A549 (cell line): Measurements from ENCODE around the gene NRG3. TPM values are rescaled to one million over a fixed set of nuclear protein-coding genes. Genes with fewer than 3 reads are reported as not detected.
"Not testable (repeated sequence)": the region's sequence is repeated elsewhere in the genome, so short reads cannot be mapped to it uniquely, and the experiment has no call there.

Experiments
- ATAC-seq, 2 experiments: fragments of 200-7000 bp in 1 of 2; fragments of >200 bp in 1 of 2; cut with Nextera tagmentation in 1 of 2; cut with Tn5 transposase in 1 of 2; 3 replicates each; pipeline versions ENCODE4 v1.8.0 to v1.9.1; 2018 to 2020; ENCODE audit warnings: mild to moderate bottlenecking in 1 of 2, moderate library complexity in 1 of 2
- CTCF ChIA-PET: fragments of 300-600 bp; sonication (Branson Sonifier 250); formaldehyde crosslinking; extraction: SDS; loops from one replicate; lab custom pipeline; 2021; ENCODE audit warnings: antibody characterized with exemption, inconsistent platforms; lab: Yijun Ruan, JAX
- POLR2A ChIA-PET: fragments of 350-600 bp; formaldehyde crosslinking; extraction: SDS; loops from one replicate; lab custom pipeline; 2021; ENCODE audit warnings: antibody characterized with exemption, inconsistent platforms; lab: Yijun Ruan, JAX
- DNase-seq, 2 experiments: peaks; one replicate each; pipeline versions ENCODE4 v3.0.0 to v3.0.0-alpha.2; 2011 to 2016; ENCODE audit warnings: low read depth in 1 of 2, low spot score in 1 of 2
- FAIRE-seq: peaks from 2 replicates; lab custom pipeline; 2011; peaks lifted over from hg19 to GRCh38; lab: Jason Lieb, UNC
- H3K27ac ChIP-seq, 2 experiments: fragments of >200 bp; sonication (Bioruptor Twin); formaldehyde crosslinking; 3 replicates each; pipeline ENCODE4 v1.5.1; 2016 to 2017
- H3K4me1 ChIP-seq: fragments of >200 bp; sonication (Bioruptor Twin); formaldehyde crosslinking; 3 replicates; pipeline ENCODE4 v1.6.1; 2016
- H3K4me2 ChIP-seq: fragments of >200 bp; sonication (Bioruptor Twin); formaldehyde crosslinking; 3 replicates; pipeline ENCODE4 v1.6.1; 2016
- H3K4me3 ChIP-seq: fragments of >200 bp; sonication (Bioruptor Twin); formaldehyde crosslinking; 3 replicates; pipeline ENCODE4 v1.5.1; 2016
- H3K9me3 ChIP-seq: fragments of >200 bp; sonication (Bioruptor Twin); formaldehyde crosslinking; 3 replicates; pipeline ENCODE4 v1.6.1; 2016
- ATOH8 ChIP-seq: fragments of 250-450 bp; sonication (Bioruptor Pico); IDR thresholded peaks from 2 replicates; pipeline ENCODE4 v1.5.0; 2020; ENCODE audit warnings: low read depth, mild to moderate bottlenecking, moderate library complexity
- CBX2 ChIP-seq: fragments of 200-600 bp; sonication (generic); IDR thresholded peaks from 2 replicates; pipeline ENCODE4 v1.6.1; 2016; ENCODE audit warnings: low read depth, mild to moderate bottlenecking, borderline replicate concordance
- CBX8 ChIP-seq: fragments of 200-600 bp; sonication (generic); IDR thresholded peaks from 2 replicates; pipeline ENCODE4 v1.6.1; 2016
- CHD4 ChIP-seq: fragments of 200-600 bp; sonication (generic); IDR thresholded peaks from 2 replicates; pipeline ENCODE4 v1.6.1; 2016; ENCODE audit warnings: antibody characterized with exemption, mild to moderate bottlenecking, borderline replicate concordance
- E2F6 ChIP-seq: IDR thresholded peaks from 2 replicates; pipeline ENCODE4 v1.6.1; 2012; ENCODE audit warnings: low read depth, borderline replicate concordance
- EHMT2 ChIP-seq: fragments of 200-600 bp; sonication (generic); IDR thresholded peaks from 2 replicates; pipeline ENCODE4 v1.6.1; 2016; ENCODE audit warnings: antibody characterized with exemption, low read depth, mild to moderate bottlenecking, moderate library complexity
- EP300 ChIP-seq, 2 experiments: fragments of >200 bp; sonication (Bioruptor Twin); formaldehyde crosslinking; IDR thresholded peaks; 2 replicates in 1 of 2; 3 replicates in 1 of 2; pipeline ENCODE4 v1.6.1; 2016 to 2017
- FOSL2 ChIP-seq, 2 experiments: fragments of 450-650 bp in 1 of 2; fragments of >200 bp in 1 of 2; sonication (Bioruptor Twin) in 1 of 2; formaldehyde crosslinking; IDR thresholded peaks; 2 replicates each; pipeline versions ENCODE4 v1.5.0 to v1.6.1; 2016 to 2020; ENCODE audit warnings: mild to moderate bottlenecking in 1 of 2, moderate library complexity in 1 of 2
- KDM5A ChIP-seq: fragments of 200-600 bp; sonication (generic); IDR thresholded peaks from 2 replicates; pipeline ENCODE4 v1.6.1; 2016; ENCODE audit warnings: antibody characterized with exemption, mild to moderate bottlenecking
- MAFK ChIP-seq: fragments of 450-650 bp; IDR thresholded peaks from 2 replicates; pipeline ENCODE4 v1.6.1; 2014; ENCODE audit not compliant: partially characterized antibody
- NFE2L2 ChIP-seq: fragments of 150-350 bp; conservative IDR thresholded peaks from 2 replicates; pipeline ENCODE4 v1.6.1; 2014; ENCODE audit warnings: low read length
- NPAS2 ChIP-seq: fragments of 250-450 bp; sonication (Bioruptor Pico); IDR thresholded peaks from 2 replicates; pipeline ENCODE4 v1.8.0; 2022; ENCODE audit warnings: mild to moderate bottlenecking, moderate library complexity, borderline replicate concordance
- REST ChIP-seq: fragments of 200-600 bp; sonication (generic); IDR thresholded peaks from 2 replicates; pipeline ENCODE4 v1.6.1; 2016; ENCODE audit warnings: antibody characterized with exemption, mild to moderate bottlenecking, moderate library complexity
- RFX5 ChIP-seq: fragments of 450-650 bp; IDR thresholded peaks from 2 replicates; pipeline ENCODE4 v1.7.1; 2014; ENCODE audit warnings: antibody characterized with exemption, mild to moderate bottlenecking, moderate library complexity
- RNF2 ChIP-seq: fragments of 200-600 bp; sonication (generic); IDR thresholded peaks from 2 replicates; pipeline ENCODE4 v1.6.1; 2016; ENCODE audit warnings: low read depth, mild to moderate bottlenecking, antibody characterized with exemption, moderate library complexity, borderline replicate concordance
- SMC3 ChIP-seq: fragments of >200 bp; sonication (Bioruptor Twin); formaldehyde crosslinking; IDR thresholded peaks from 3 replicates; pipeline ENCODE4 v1.6.1; 2018; ENCODE audit warnings: inconsistent platforms
- TFCP2L1 ChIP-seq: fragments of 250-450 bp; sonication (Bioruptor Pico); IDR thresholded peaks from 2 replicates; pipeline ENCODE4 v1.5.0; 2021; ENCODE audit warnings: mild to moderate bottlenecking
- ZSCAN20 ChIP-seq: fragments of 250-450 bp; sonication (Bioruptor Pico); IDR thresholded peaks from 2 replicates; pipeline ENCODE4 v1.8.0; 2022; ENCODE audit warnings: mild to moderate bottlenecking, moderate library complexity
- WGBS: methylation state at CpG from one replicate; pipeline ENCODE4 v1.1.6; 2017; ENCODE audit errors: missing lambda C conversion rate; 5-methylcytosine and 5-hydroxymethylcytosine counted together
- polyA plus RNA-seq, 4 experiments: library from polyadenylated mRNA; depleted of rRNA in 3 of 4; stranded (reverse); fragments of >200 nt; fragmentation: RNase III in 1 of 4; extraction: RNeasy Plus Mini Kit Qiagen cat#74134 plus additional on column Dnase treatment in 1 of 4; gene quantifications; 2 replicates in 3 of 4; 3 replicates in 1 of 4; pipeline ENCODE4 v1.2.3, GENCODE V29; 2011 to 2017

The NRG3 gene
- polyA plus RNA-seq, 2 of the 4 experiments (the other 2 are of a cell fraction) = not detected

- TF ChIP-seq ATOH8 (CRISPR knock-in tag) = no peak
- no peak for TF ChIP-seq KDM5A
- TF ChIP-seq RNF2 = no peak
- TF ChIP-seq FOSL2 (IDR thresholded peaks at IDR 0.05) = no peak
- TF ChIP-seq FOSL2 (CRISPR knock-in tag; IDR thresholded peaks at IDR 0.05) = no peak
- TF ChIP-seq CHD4 = no peak
- no peak for TF ChIP-seq ZSCAN20 (CRISPR knock-in tag)
- TF ChIP-seq CBX2 = no peak
- no peak for TF ChIP-seq CBX8
- TF ChIP-seq TFCP2L1 = no peak
- TF ChIP-seq NFE2L2 = no peak
- TF ChIP-seq SMC3 = no peak
- TF ChIP-seq, all 56 proteins: peak for 0
Measured at GRCh38 chr10:82953909-82954308, 1078.9 kb downstream of the NRG3 start (continued).

GRCh38 chr10:82960421-82961060, 1085.5 kb downstream of the NRG3 start:
- DNase-seq, H3K4me3 ChIP-seq, H3K4me1 ChIP-seq, H3K27ac ChIP-seq, H3K9me3 ChIP-seq, FAIRE-seq, H3K4me2 ChIP-seq, CTCF ChIA-PET, ATAC-seq: not testable (repeated sequence)
- 21% methylated on average over 7 of the region's 7 CpGs for WGBS
- POLR2A ChIA-PET = interaction anchor here (0.7 kb wide), 1 partner anchor 1272 kb away, joined by 6 read pairs; no protein-coding TSS in a partner anchor

- DNase-seq (no peak), ATAC-seq (no peak), FAIRE-seq (no peak)
- Histone ChIP-seq H3K27ac (no peak overlapping the region), H3K4me2 (no peak overlapping the region), H3K9me3 (no peaks in the 10 kb centered on the region), H3K4me3 (no peak overlapping the region), H3K4me1 (no peaks in the 10 kb centered on the region)
- WGBS = 9% methylated on average over 1 of the region's 1 CpG
- CTCF ChIA-PET = no interaction called here
- POLR2A ChIA-PET = no interaction called here
- TF ChIP-seq EP300 (IDR thresholded peaks at IDR 0.05) = no peak
- TF ChIP-seq, all 56 proteins: peak for 0
Measured at GRCh38 chr10:82961864-82962263, 1086.9 kb downstream of the NRG3 start.

GRCh38 chr10:82966130-82966529, 1091.1 kb downstream of the NRG3 start:
- no peak for FAIRE-seq
- Histone ChIP-seq H3K27ac (no peak overlapping the region), H3K4me3 (no peak overlapping the region), H3K4me2 (no peak overlapping the region), H3K4me1 (no peaks in the 10 kb centered on the region), H3K9me3 (no peaks in the 10 kb centered on the region)
- no peak for ATAC-seq
- ChIA-PET POLR2A (no interaction called here), CTCF (interaction anchor here (1.4 kb wide), 1 partner anchor 11 kb away, joined by 3 read pairs; no protein-coding TSS in a partner anchor)
- no peak for DNase-seq
- no peak for TF ChIP-seq E2F6
- peak; percentile 57 for TF ChIP-seq MAFK
- WGBS = 9% methylated on average over 2 of the region's 2 CpGs

GRCh38 chr10:82968533-82968932, 1093.5 kb downstream of the NRG3 start:
- no peaks in the 10 kb centered on the region for H3K9me3 ChIP-seq
- H3K4me1 ChIP-seq = no peaks in the 10 kb centered on the region
- ATAC-seq = no peak
- FAIRE-seq = no peak
- ChIA-PET CTCF (no interaction called here), POLR2A (no interaction called here)
- 31% methylated on average over 5 of the region's 5 CpGs for WGBS
- no peak overlapping the region for H3K4me2 ChIP-seq
- H3K27ac ChIP-seq = no peak overlapping the region
- H3K4me3 ChIP-seq = no peak overlapping the region
- no peak for DNase-seq
- no peak for TF ChIP-seq FOSL2 (IDR thresholded peaks at IDR 0.05)
- no peak for TF ChIP-seq FOSL2 (CRISPR knock-in tag; IDR thresholded peaks at IDR 0.05)
- no peak for TF ChIP-seq EHMT2
- TF ChIP-seq REST = no peak
- no peak for TF ChIP-seq NPAS2 (CRISPR knock-in tag)
- TF ChIP-seq CBX8 = no peak
- TF ChIP-seq ATOH8 (CRISPR knock-in tag) = no peak
- TF ChIP-seq RFX5 = no peak
- TF ChIP-seq, all 56 proteins: peak for 0
